Astrocyte (in vitro differentiated cells and primary cell): Measurements from ENCODE around the gene AZIN2. TPM values are rescaled to one million over a fixed set of nuclear protein-coding genes. Genes with fewer than 3 reads are reported as not detected.
"Not testable (repeated sequence)": the region's sequence is repeated elsewhere in the genome, so short reads cannot be mapped to it uniquely, and the experiment has no call there.

Source experiments
- DNase-seq: peaks from one replicate; pipeline ENCODE4 v3.0.0-alpha.2; 2010; ENCODE audit warnings: low read depth
- FAIRE-seq: peaks from 2 replicates; lab custom pipeline; 2011; peaks lifted over from hg19 to GRCh38; lab: Jason Lieb, UNC
- H2AFZ ChIP-seq: 2 replicates; pipeline ENCODE4 v1.6.0; 2012; ENCODE audit warnings: low read depth, low read length, inconsistent platforms
- H3K27ac ChIP-seq: 2 replicates; pipeline ENCODE4 v1.5.1; 2011; ENCODE audit warnings: low read depth, low read length, inconsistent platforms
- H3K27me3 ChIP-seq: 2 replicates; pipeline ENCODE4 v1.6.0; 2011; ENCODE audit warnings: low read length, inconsistent platforms; ENCODE audit not compliant: insufficient read depth
- H3K36me3 ChIP-seq: 2 replicates; pipeline ENCODE4 v1.5.1; 2011; ENCODE audit warnings: low read length, inconsistent platforms; ENCODE audit not compliant: insufficient read depth
- H3K4me1 ChIP-seq: 2 replicates; pipeline ENCODE4 v1.5.1; 2011; ENCODE audit warnings: low read length, inconsistent platforms; ENCODE audit not compliant: insufficient read depth
- H3K4me2 ChIP-seq: 2 replicates; pipeline ENCODE4 v1.6.0; 2012; ENCODE audit warnings: low read length, inconsistent platforms
- H3K4me3 ChIP-seq: 2 replicates; pipeline ENCODE4 v1.5.1; 2011; ENCODE audit warnings: low read depth, mild to moderate bottlenecking, low read length, inconsistent platforms; ENCODE audit not compliant: insufficient read depth
- H3K79me2 ChIP-seq: 2 replicates; pipeline ENCODE4 v1.6.0; 2012; ENCODE audit warnings: mild to moderate bottlenecking, low read length, inconsistent platforms; ENCODE audit not compliant: insufficient read depth
- H3K9ac ChIP-seq: 2 replicates; pipeline ENCODE4 v1.6.0; 2012; ENCODE audit warnings: mild to moderate bottlenecking, low read length, inconsistent platforms
- H3K9me3 ChIP-seq: 2 replicates; pipeline ENCODE4 v1.5.1; 2012; ENCODE audit warnings: low read depth, mild to moderate bottlenecking, low read length, inconsistent platforms; ENCODE audit not compliant: insufficient read depth
- H4K20me1 ChIP-seq: 2 replicates; pipeline ENCODE4 v1.6.0; 2012; ENCODE audit warnings: low read length, inconsistent platforms; ENCODE audit not compliant: insufficient read depth
- H3K27ac Mint-ChIP-seq: one replicate; pipeline ENCODE4 v1.8.0; 2021; ENCODE audit warnings: mild to moderate bottlenecking, mixed read lengths; ENCODE audit not compliant: unreplicated experiment
- H3K27me3 Mint-ChIP-seq: one replicate; pipeline ENCODE4 v1.8.0; 2021; ENCODE audit warnings: low read depth, mixed read lengths; ENCODE audit not compliant: unreplicated experiment
- H3K36me3 Mint-ChIP-seq: one replicate; pipeline ENCODE4 v1.8.0; 2021; ENCODE audit warnings: low read depth, mixed read lengths; ENCODE audit not compliant: unreplicated experiment
- H3K4me1 Mint-ChIP-seq: one replicate; pipeline ENCODE4 v1.8.0; 2021; ENCODE audit warnings: low read depth, mixed read lengths; ENCODE audit not compliant: unreplicated experiment
- H3K4me3 Mint-ChIP-seq: one replicate; pipeline ENCODE4 v1.8.0; 2021; ENCODE audit warnings: mild to moderate bottlenecking, moderate library complexity, mixed read lengths; ENCODE audit not compliant: unreplicated experiment
- H3K9me3 Mint-ChIP-seq: one replicate; pipeline ENCODE4 v1.8.0; 2021; ENCODE audit warnings: mild to moderate bottlenecking, mixed read lengths; ENCODE audit not compliant: unreplicated experiment
- EZH2 ChIP-seq: IDR thresholded peaks from 2 replicates; pipeline ENCODE4 v1.6.1; 2012; ENCODE audit warnings: mild to moderate bottlenecking, low read length, inconsistent platforms; ENCODE audit not compliant: insufficient read depth
- total RNA-seq: library from RNA; stranded (reverse); gene quantifications from 2 replicates; pipeline ENCODE4 v1.2.1, GENCODE V29; 2021
- TF ChIP-seq, protein P1 (sequence below): IDR thresholded peaks from 2 replicates; pipeline ENCODE4 v1.5.1; 2011; ENCODE audit warnings: low read depth, mild to moderate bottlenecking, inconsistent platforms, low read length, moderate library complexity; ENCODE audit not compliant: insufficient read depth

AZIN2 gene
- total RNA-seq, 1 donor from 2014 or later = 10.1 TPM

DNA sequence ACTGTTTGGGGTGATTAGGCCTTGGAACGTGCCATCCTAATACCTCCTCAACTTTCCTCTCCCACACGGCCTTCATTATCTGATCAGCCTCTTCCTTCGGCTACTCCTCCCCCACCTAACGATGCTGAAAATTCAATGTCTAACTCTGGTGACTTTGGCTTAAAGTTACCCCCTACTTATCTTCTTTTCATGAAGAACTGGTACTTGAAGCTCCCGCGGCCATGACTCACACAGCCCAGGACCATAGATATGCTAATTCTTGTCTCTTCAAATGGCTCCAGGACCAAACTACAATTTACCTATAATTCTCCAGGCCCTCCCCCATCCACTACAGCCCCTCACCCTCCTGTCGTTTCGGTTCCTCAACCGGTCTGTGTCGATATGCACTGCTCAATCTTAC, 15.7 kb upstream of the AZIN2 start:
- no peak overlapping the region for H3K9ac ChIP-seq
- no peak overlapping the region for H3K4me2 ChIP-seq
- FAIRE-seq (no peak), DNase-seq (no peak)
- Mint-ChIP-seq H3K36me3 (peaks cover 13% of the 10 kb centered on the region), H3K27ac (no peak overlapping the region), H3K4me3 (no peak overlapping the region), H3K4me1 (peaks cover 9% of the 10 kb centered on the region), H3K27me3 (no peaks in the 10 kb centered on the region), H3K9me3 (peaks cover 57% of the 10 kb centered on the region)
- H4K20me1 ChIP-seq = no peaks in the 10 kb centered on the region
- H3K9me3 ChIP-seq = peaks cover 7% of the 10 kb centered on the region
- H2AFZ ChIP-seq = no peak overlapping the region
- TF ChIP-seq, protein P1, sequence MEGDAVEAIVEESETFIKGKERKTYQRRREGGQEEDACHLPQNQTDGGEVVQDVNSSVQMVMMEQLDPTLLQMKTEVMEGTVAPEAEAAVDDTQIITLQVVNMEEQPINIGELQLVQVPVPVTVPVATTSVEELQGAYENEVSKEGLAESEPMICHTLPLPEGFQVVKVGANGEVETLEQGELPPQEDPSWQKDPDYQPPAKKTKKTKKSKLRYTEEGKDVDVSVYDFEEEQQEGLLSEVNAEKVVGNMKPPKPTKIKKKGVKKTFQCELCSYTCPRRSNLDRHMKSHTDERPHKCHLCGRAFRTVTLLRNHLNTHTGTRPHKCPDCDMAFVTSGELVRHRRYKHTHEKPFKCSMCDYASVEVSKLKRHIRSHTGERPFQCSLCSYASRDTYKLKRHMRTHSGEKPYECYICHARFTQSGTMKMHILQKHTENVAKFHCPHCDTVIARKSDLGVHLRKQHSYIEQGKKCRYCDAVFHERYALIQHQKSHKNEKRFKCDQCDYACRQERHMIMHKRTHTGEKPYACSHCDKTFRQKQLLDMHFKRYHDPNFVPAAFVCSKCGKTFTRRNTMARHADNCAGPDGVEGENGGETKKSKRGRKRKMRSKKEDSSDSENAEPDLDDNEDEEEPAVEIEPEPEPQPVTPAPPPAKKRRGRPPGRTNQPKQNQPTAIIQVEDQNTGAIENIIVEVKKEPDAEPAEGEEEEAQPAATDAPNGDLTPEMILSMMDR = no peak
- H3K4me1 ChIP-seq = peaks cover 8% of the 10 kb centered on the region
- no peak overlapping the region for H3K4me3 ChIP-seq
- H3K27me3 ChIP-seq = no peaks in the 10 kb centered on the region
- H3K36me3 ChIP-seq = no peaks in the 10 kb centered on the region
- H3K27ac ChIP-seq = no peak overlapping the region
- no peaks in the 10 kb centered on the region for H3K79me2 ChIP-seq

DNA sequence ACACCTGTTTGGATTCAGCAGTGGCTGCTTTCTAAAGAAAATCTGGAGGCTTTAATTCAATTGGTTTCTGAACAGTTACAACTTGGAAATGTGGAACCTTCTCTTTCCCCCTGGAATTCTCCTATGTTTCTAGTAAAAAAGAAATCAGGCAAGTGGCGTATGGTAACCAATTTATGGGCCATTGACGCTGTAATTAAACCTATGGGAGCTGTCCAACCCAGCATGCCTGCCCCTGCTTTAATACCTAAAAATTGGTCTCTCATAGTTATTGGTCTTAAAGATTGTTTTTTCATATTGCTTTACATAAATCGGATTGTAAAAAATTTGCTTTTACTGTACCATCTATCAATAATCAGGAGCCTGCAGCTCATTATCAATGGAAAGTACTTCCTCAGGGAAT, 14.5 kb upstream of the AZIN2 start:
- not testable (repeated sequence) for H3K27ac ChIP-seq, H3K27me3 ChIP-seq, H3K36me3 ChIP-seq, H2AFZ ChIP-seq, H3K27me3 Mint-ChIP-seq, H3K9me3 ChIP-seq, H3K4me2 ChIP-seq, H3K27ac Mint-ChIP-seq, H3K4me3 ChIP-seq, H4K20me1 ChIP-seq, H3K4me3 Mint-ChIP-seq, H3K4me1 ChIP-seq, H3K4me1 Mint-ChIP-seq, DNase-seq, H3K79me2 ChIP-seq, H3K9ac ChIP-seq, H3K36me3 Mint-ChIP-seq, FAIRE-seq
- peaks cover 55% of the 10 kb centered on the region for H3K9me3 Mint-ChIP-seq

DNA sequence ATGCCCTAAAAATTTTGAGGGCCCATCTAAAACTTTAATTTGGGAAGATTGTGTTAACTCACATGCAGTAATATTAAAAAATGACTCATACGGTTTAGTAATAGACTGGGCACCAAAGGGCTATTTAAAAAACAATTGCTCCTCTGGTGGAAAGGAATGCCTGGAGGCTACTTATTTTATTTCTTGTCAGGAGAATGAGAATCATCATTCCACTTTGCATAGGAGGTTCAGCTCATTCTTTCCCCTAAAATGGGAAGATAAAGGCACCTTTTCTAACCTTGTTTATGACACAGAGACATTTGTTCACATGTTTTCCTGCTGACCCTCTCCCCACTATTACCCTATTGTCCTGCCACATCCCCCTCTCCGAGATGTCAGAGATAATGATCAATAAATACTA, 12.8 kb upstream of the AZIN2 start:
- not testable (repeated sequence) for H2AFZ ChIP-seq, H3K9ac ChIP-seq, H3K27me3 ChIP-seq, H3K4me3 ChIP-seq, H3K27me3 Mint-ChIP-seq, H3K36me3 Mint-ChIP-seq, FAIRE-seq, H3K4me1 Mint-ChIP-seq, H3K4me1 ChIP-seq, H4K20me1 ChIP-seq, H3K4me2 ChIP-seq, DNase-seq, H3K79me2 ChIP-seq, H3K4me3 Mint-ChIP-seq, H3K27ac Mint-ChIP-seq, H3K9me3 ChIP-seq, H3K27ac ChIP-seq, H3K36me3 ChIP-seq
- peaks cover 42% of the 10 kb centered on the region for H3K9me3 Mint-ChIP-seq

DNA sequence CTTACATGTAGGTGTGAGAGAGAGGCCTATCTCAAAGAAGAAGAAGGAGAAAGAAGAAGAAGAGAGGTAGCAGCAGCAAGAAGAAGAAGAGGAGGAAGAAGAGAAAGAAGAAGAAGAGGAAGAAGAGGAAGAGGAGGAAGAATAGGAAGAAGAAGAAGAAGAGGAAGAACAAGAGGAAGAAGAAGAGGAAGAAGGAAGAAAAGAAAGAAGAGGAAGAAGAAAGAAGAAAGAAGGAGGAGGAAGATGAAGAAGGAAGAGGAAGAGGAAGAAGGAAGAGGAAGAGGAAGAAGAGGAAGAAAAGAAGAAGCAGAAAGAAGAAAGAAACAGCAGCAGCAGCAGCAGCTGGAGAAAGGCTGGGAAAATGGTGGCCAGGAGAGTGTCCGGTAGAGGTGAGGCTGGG, 10.3 kb upstream of the AZIN2 start:
- Histone ChIP-seq H2AFZ (no peak overlapping the region), H3K4me3 (no peak overlapping the region), H3K27ac (no peak overlapping the region), H3K4me1 (no peaks in the 10 kb centered on the region), H3K79me2 (no peaks in the 10 kb centered on the region), H4K20me1 (no peaks in the 10 kb centered on the region), H3K36me3 (no peaks in the 10 kb centered on the region), H3K9ac (no peak overlapping the region), H3K9me3 (no peaks in the 10 kb centered on the region), H3K4me2 (no peak overlapping the region), H3K27me3 (no peaks in the 10 kb centered on the region)
- H3K4me1 Mint-ChIP-seq = no peaks in the 10 kb centered on the region
- no peak overlapping the region for H3K27ac Mint-ChIP-seq
- H3K9me3 Mint-ChIP-seq = peaks cover 19% of the 10 kb centered on the region
- peaks cover 2% of the 10 kb centered on the region for H3K36me3 Mint-ChIP-seq
- no peaks in the 10 kb centered on the region for H3K27me3 Mint-ChIP-seq
- FAIRE-seq = no peak
- no peak for DNase-seq
- no peak for TF ChIP-seq EZH2
- TF ChIP-seq, protein P1 = no peak
- H3K4me3 Mint-ChIP-seq = no peak overlapping the region
